PC-3 (cell line): ENCODE data around the gene CAMTA1. TPM values are rescaled to one million over a fixed set of nuclear protein-coding genes. Genes with fewer than 3 reads are reported as not detected.

ENCODE experiments used
- ATAC-seq: fragments of 200-7000 bp; cut with Tn5 transposase; 2 replicates; pipeline ENCODE4 v1.9.1; 2020; ENCODE audit warnings: mild to moderate bottlenecking, moderate library complexity
- BruUV-seq: library from RNA; stranded (reverse); fragments of 400-500 nt; replicated peaks from 2 replicates; lab custom pipeline; 2021; lab: Mats Ljungman, UMichigan
- CTCF ChIA-PET: fragments of 300-600 bp; sonication (Branson Sonifier 250); formaldehyde crosslinking; loops from one replicate; lab custom pipeline; 2022; ENCODE audit warnings: antibody characterized with exemption; lab: Charles Lee
- POLR2A ChIA-PET: fragments of 300-600 bp; sonication (Branson Sonifier 250); formaldehyde crosslinking; loops from one replicate; lab custom pipeline; 2022; ENCODE audit warnings: antibody characterized with exemption; ENCODE audit not compliant: unreplicated experiment; lab: Charles Lee
- DNase-seq: peaks from one replicate; pipeline ENCODE4 v3.0.0-alpha.2; 2015
- H2AFZ ChIP-seq: fragments of 300-600 bp; sonication (generic); 2 replicates; pipeline ENCODE4 v1.6.0; 2016; ENCODE audit warnings: antibody characterized with exemption, low read length
- H3F3A ChIP-seq: fragments of 300-600 bp; sonication (generic); one replicate; pipeline ENCODE4 v1.6.0; 2017; ENCODE audit warnings: antibody characterized with exemption, low read length, control low read depth, mild to moderate bottlenecking; ENCODE audit not compliant: unreplicated experiment
- H3K27ac ChIP-seq: fragments of 300-600 bp; sonication (generic); 2 replicates; pipeline ENCODE4 v1.5.1; 2016; ENCODE audit warnings: mild to moderate bottlenecking, low read length
- H3K27me3 ChIP-seq: fragments of 300-600 bp; sonication (generic); 2 replicates; pipeline ENCODE4 v1.6.1; 2016; ENCODE audit warnings: low read length, mixed read lengths
- H3K36me3 ChIP-seq: fragments of 300-600 bp; sonication (generic); 2 replicates; pipeline ENCODE4 v1.6.1; 2016; ENCODE audit warnings: low read depth, mixed run types, low read length, mixed read lengths
- H3K4me1 ChIP-seq: fragments of 300-600 bp; sonication (generic); 2 replicates; pipeline ENCODE4 v1.5.1; 2016; ENCODE audit warnings: low read length; ENCODE audit not compliant: insufficient read depth
- H3K4me2 ChIP-seq: fragments of 300-600 bp; sonication (generic); 2 replicates; pipeline ENCODE4 v1.6.0; 2016; ENCODE audit warnings: low read length
- H3K4me3 ChIP-seq: fragments of 300-600 bp; sonication (generic); 2 replicates; pipeline ENCODE4 v1.5.1; 2016; ENCODE audit warnings: mild to moderate bottlenecking, low read length, mixed read lengths
- H3K79me2 ChIP-seq: fragments of 300-600 bp; sonication (generic); 2 replicates; pipeline ENCODE4 v1.6.1; 2017; ENCODE audit warnings: low read length, mixed read lengths
- H3K9ac ChIP-seq: fragments of 300-600 bp; sonication (generic); 2 replicates; pipeline ENCODE4 v1.6.0; 2016; ENCODE audit warnings: mild to moderate bottlenecking, low read length
- H3K9me2 ChIP-seq: fragments of 300-600 bp; sonication (generic); replicated peaks from 2 replicates; pipeline ENCODE4 v1.6.1; 2016; ENCODE audit warnings: mixed run types, low read length, mixed read lengths
- H3K9me3 ChIP-seq: fragments of 300-600 bp; sonication (generic); 2 replicates; pipeline ENCODE4 v1.6.1; 2016; ENCODE audit warnings: low read length, mixed read lengths
- H4K20me1 ChIP-seq: fragments of 300-600 bp; sonication (generic); 2 replicates; pipeline ENCODE4 v1.6.1; 2016; ENCODE audit warnings: low read length, mixed read lengths
- CTCF ChIP-seq: fragments of 300-600 bp; sonication (generic); conservative IDR thresholded peaks from 2 replicates; pipeline ENCODE4 v1.5.1; 2017; ENCODE audit warnings: antibody characterized with exemption, low read depth, mild to moderate bottlenecking, low read length
- EZH2 ChIP-seq: fragments of 300-600 bp; sonication (generic); IDR thresholded peaks from one replicate; pipeline ENCODE4 v1.6.1; 2017; ENCODE audit warnings: antibody characterized with exemption, mild to moderate bottlenecking, low read length; ENCODE audit not compliant: unreplicated experiment
- EZH2phosphoT487 ChIP-seq: fragments of 300-600 bp; sonication (generic); IDR thresholded peaks from 2 replicates; pipeline ENCODE4 v1.6.1; 2018; ENCODE audit warnings: mild to moderate bottlenecking, antibody characterized with exemption, low read length, borderline replicate concordance
- intact Hi-C: fragments of 100-400 bp; cut with micrococcal nuclease; formaldehyde crosslinking; loops from 2 replicates; pipeline ENCODE4 v1.9.0; 2023
- total RNA-seq: library from RNA; depleted of rRNA; stranded (reverse); fragments of >200 nt; gene quantifications from 2 replicates; pipeline ENCODE4 v1.2.3, GENCODE V29; 2014

CAMTA1 gene
- total RNA-seq, 1 experiment from 2014 or later = 40.8 TPM

DNA sequence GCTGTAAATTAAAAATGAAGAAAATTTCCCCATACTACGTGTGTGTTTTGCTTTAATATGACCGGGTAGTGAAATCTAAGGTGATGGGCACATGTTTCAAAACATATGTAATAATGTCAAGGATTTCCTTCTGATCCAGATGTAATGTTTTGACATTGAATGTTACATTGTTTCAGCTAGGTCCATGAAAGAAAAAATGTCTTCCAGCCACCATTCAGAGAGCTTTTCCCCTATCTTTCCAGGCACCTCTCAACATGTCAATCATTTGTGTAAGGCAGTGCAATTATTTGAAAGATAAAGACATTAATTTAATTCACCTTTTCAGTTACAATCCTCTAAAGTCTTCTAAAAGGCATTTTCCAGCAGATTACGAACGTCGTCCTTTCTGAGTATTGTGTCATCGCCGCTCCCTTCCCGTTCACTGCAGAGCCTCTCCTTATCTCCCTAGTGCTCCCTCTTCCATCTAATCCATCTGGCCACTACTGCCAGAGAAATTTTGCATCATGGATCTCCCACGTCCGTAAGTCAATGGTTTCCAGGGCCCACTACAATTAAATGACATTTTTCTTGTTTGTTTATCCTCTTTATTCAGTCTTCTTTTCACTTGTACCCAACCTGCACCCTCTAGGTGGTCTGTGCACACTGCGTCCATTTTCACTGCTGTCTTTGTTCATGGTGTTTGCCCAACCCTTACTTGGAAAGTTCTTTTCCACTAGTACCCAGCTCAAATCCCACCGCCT is 984.6 kb downstream of the CAMTA1 start:
- peaks cover 11% of the 10 kb centered on the region; the same call in 1 of the 2 replicates for H3K27me3 ChIP-seq
- H3K9me2 ChIP-seq = no peaks in the 10 kb centered on the region
- CTCF ChIA-PET = no interaction called here
- ATAC-seq (no peak), DNase-seq (no peak)
- intact Hi-C loops = no loop called here
- TF ChIP-seq EZH2phosphoT487 (no peak), EZH2 (no peak), CTCF (no peak)
- H3K36me3 ChIP-seq = peaks cover 7% of the 10 kb centered on the region; the same call in 1 of the 2 replicates
- no peak overlapping the region for H3K4me2 ChIP-seq
- peak overlapping the region; percentile 100; the same call in 1 of the 2 replicates for H2AFZ ChIP-seq
- POLR2A ChIA-PET = no interaction called here
- no peaks in the 10 kb centered on the region for H3F3A ChIP-seq
- BruUV-seq = no TSS peak
- peaks cover 8% of the 10 kb centered on the region; the same call in 1 of the 2 replicates for H4K20me1 ChIP-seq
- no peaks in the 10 kb centered on the region for H3K9me3 ChIP-seq
- H3K9ac ChIP-seq = no peak overlapping the region
- no peak overlapping the region for H3K27ac ChIP-seq
- peaks cover 35% of the 10 kb centered on the region for H3K79me2 ChIP-seq
- no peak overlapping the region for H3K4me3 ChIP-seq
- peaks cover 13% of the 10 kb centered on the region; the same call in 1 of the 2 replicates for H3K4me1 ChIP-seq

DNA sequence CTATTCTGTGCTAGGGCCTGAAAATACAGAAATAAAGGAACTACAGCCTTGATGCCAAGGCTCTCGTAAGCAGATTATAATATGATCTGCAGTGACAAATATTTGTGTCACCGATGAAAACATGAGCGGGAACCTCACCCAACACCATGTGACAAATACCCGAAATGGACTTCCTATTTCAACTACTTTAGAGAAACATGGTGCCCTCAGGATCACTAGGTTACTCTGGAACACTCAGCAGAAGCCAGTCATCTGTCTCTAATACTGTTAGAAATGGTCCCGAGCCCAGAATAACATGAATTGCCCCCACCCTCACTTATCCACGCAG is 985.4 kb downstream of the CAMTA1 start:
- ATAC-seq = no peak; the same call in 1 of the 2 replicates
- intact Hi-C loops = no loop called here
- Histone ChIP-seq H4K20me1 (peaks cover 8% of the 10 kb centered on the region; the same call in 1 of the 2 replicates), H3K36me3 (peaks cover 7% of the 10 kb centered on the region; the same call in 1 of the 2 replicates), H3K4me1 (peaks cover 13% of the 10 kb centered on the region; the same call in 1 of the 2 replicates), H3K79me2 (peaks cover 40% of the 10 kb centered on the region), H3K4me2 (peak overlapping the region; percentile 99), H3K9me3 (no peaks in the 10 kb centered on the region), H3K27me3 (peaks cover 11% of the 10 kb centered on the region; the same call in 1 of the 2 replicates), H3K9me2 (no peaks in the 10 kb centered on the region), H3F3A (no peaks in the 10 kb centered on the region), H3K27ac (no peak overlapping the region), H3K9ac (peak overlapping the region; percentile 55), H3K4me3 (peak overlapping the region; percentile 96), H2AFZ (peak overlapping the region; percentile 100)
- BruUV-seq = TSS peak; percentile 89
- TF ChIP-seq EZH2phosphoT487 (no peak), CTCF (no peak), EZH2 (no peak)
- CTCF ChIA-PET = no interaction called here
- DNase-seq = peak; percentile 14
- POLR2A ChIA-PET = no interaction called here
